SK-N-SH (cell line): Measurements from ENCODE around the gene RNF126. TPM values are rescaled to one million over a fixed set of nuclear protein-coding genes. Genes with fewer than 3 reads are reported as not detected.

ENCODE experiments used
- CTCF ChIA-PET: fragments of 300-600, 350-600 bp; formaldehyde crosslinking; extraction: SDS; loops from one replicate; lab custom pipeline; 2021; lab: Yijun Ruan, JAX
- POLR2A ChIA-PET: fragments of 350-600 bp; sonication (Branson Sonifier 250); formaldehyde crosslinking; extraction: SDS; loops from one replicate; lab custom pipeline; 2020; ENCODE audit warnings: antibody characterized with exemption, inconsistent platforms; lab: Yijun Ruan, JAX
- DNase-seq: peaks from one replicate; pipeline ENCODE4 v3.0.0; 2012
- H2AFZ ChIP-seq: fragments of 200-600 bp; sonication (generic); 2 replicates; pipeline ENCODE4 v1.8.1; 2016; ENCODE audit warnings: antibody characterized with exemption, mild to moderate bottlenecking, low read depth
- H3F3A ChIP-seq: fragments of 200-600 bp; sonication (generic); replicated peaks from 2 replicates; pipeline ENCODE3; 2016; ENCODE audit warnings: antibody characterized with exemption, mild to moderate bottlenecking; ENCODE audit not compliant: insufficient read depth
- H3K27ac ChIP-seq, 2 experiments: fragments of 200-500 bp in 1 of 2; fragments of 200-600 bp in 1 of 2; sonication (Bioruptor generic) in 1 of 2; sonication (generic), shearing (Covaris generic) in 1 of 2; 2 replicates each; pipeline versions ENCODE4 v1.5.1 to v1.6.1; 2014 to 2016; ENCODE audit warnings: low read depth in 2 of 2, inconsistent platforms in 1 of 2, low read length in 1 of 2, mild to moderate bottlenecking in 1 of 2, mixed read lengths in 1 of 2
- H3K27me3 ChIP-seq: fragments of 200-600 bp; sonication (generic), shearing (Covaris generic); 2 replicates; pipeline ENCODE4 v1.6.1; 2016; ENCODE audit warnings: mixed run types; ENCODE audit not compliant: insufficient read depth
- H3K36me3 ChIP-seq, 2 experiments: fragments of 200-500 bp in 1 of 2; fragments of 200-600 bp in 1 of 2; sonication (Bioruptor generic) in 1 of 2; sonication (generic) in 1 of 2; replicated peaks in 1 of 2; 2 replicates each; pipeline versions ENCODE3 to v1.5.1; 2014 to 2016; ENCODE audit warnings: low read length in 1 of 2, mild to moderate bottlenecking in 1 of 2; ENCODE audit not compliant: insufficient read depth in 2 of 2, control insufficient read depth in 1 of 2
- H3K4me1 ChIP-seq, 2 experiments: fragments of 200-500 bp in 1 of 2; fragments of 200-600 bp in 1 of 2; sonication (Bioruptor generic) in 1 of 2; sonication (generic), shearing (Covaris generic) in 1 of 2; 2 replicates each; pipeline versions ENCODE4 v1.5.1 to v1.6.1; 2014 to 2016; ENCODE audit warnings: low read depth in 1 of 2, low read length in 1 of 2, mixed run types in 1 of 2; ENCODE audit not compliant: insufficient read depth in 2 of 2, control insufficient read depth in 1 of 2
- H3K4me2 ChIP-seq: fragments of 200-600 bp; sonication (generic), shearing (Covaris generic); 2 replicates; pipeline ENCODE4 v1.6.1; 2017; ENCODE audit warnings: mixed run types
- H3K4me3 ChIP-seq, 2 experiments: fragments of 200-500 bp in 1 of 2; fragments of 200-600 bp in 1 of 2; sonication (Bioruptor generic) in 1 of 2; sonication (generic), shearing (Covaris generic) in 1 of 2; 2 replicates each; pipeline versions ENCODE4 v1.5.1 to v1.8.1; 2014 to 2016; ENCODE audit warnings: low read depth in 2 of 2, inconsistent platforms in 1 of 2, low read length in 1 of 2, mild to moderate bottlenecking in 1 of 2, mixed read lengths in 1 of 2, moderate library complexity in 1 of 2
- H3K79me2 ChIP-seq: fragments of 200-600 bp; sonication (generic); 2 replicates; pipeline ENCODE4 v1.8.1; 2017; ENCODE audit warnings: mild to moderate bottlenecking; ENCODE audit not compliant: insufficient read depth
- H3K9ac ChIP-seq: fragments of 200-600 bp; sonication (generic); 2 replicates; pipeline ENCODE4 v1.6.1; 2017; ENCODE audit warnings: mixed run types
- H3K9me2 ChIP-seq: fragments of 200-600 bp; sonication (generic); 2 replicates; pipeline ENCODE4 v1.6.1; 2017; ENCODE audit warnings: mixed run types
- H3K9me3 ChIP-seq: fragments of 200-600 bp; sonication (generic); 2 replicates; pipeline ENCODE4 v1.6.1; 2017; ENCODE audit warnings: mixed run types, mild to moderate bottlenecking, moderate library complexity
- H4K20me1 ChIP-seq: fragments of 200-600 bp; sonication (generic); 2 replicates; pipeline ENCODE4 v1.6.1; 2017; ENCODE audit warnings: mild to moderate bottlenecking, mixed run types; ENCODE audit not compliant: insufficient read depth
- CHD2 ChIP-seq: fragments of 150-350 bp; IDR thresholded peaks from 2 replicates; pipeline ENCODE4 v1.6.1; 2018; ENCODE audit warnings: low read length; ENCODE audit not compliant: partially characterized antibody
- CTCF ChIP-seq: fragments of 200-600 bp; sonication (generic); IDR thresholded peaks from 2 replicates; pipeline ENCODE4 v1.6.1; 2017; ENCODE audit warnings: antibody characterized with exemption, mild to moderate bottlenecking, moderate library complexity
- EP300 ChIP-seq, 2 experiments: IDR thresholded peaks; 2 replicates each; pipeline versions ENCODE4 v1.4.0 to v1.6.1; 2012; ENCODE audit warnings: borderline replicate concordance in 1 of 2, low read depth in 1 of 2, low read length in 1 of 2
- EZH2phosphoT487 ChIP-seq: fragments of 200-600 bp; sonication (generic); IDR thresholded peaks from 2 replicates; pipeline ENCODE4 v1.6.1; 2017; ENCODE audit warnings: low read depth, mixed run types, mild to moderate bottlenecking, antibody characterized with exemption, moderate library complexity, borderline replicate concordance
- FOXJ3 ChIP-seq: sonication (generic); formaldehyde crosslinking; IDR thresholded peaks from 2 replicates; pipeline ENCODE4 v1.5.1; 2020; ENCODE audit warnings: mild to moderate bottlenecking, missing genetic modification reagents
- GABPA ChIP-seq: IDR thresholded peaks from 2 replicates; pipeline ENCODE4 v1.4.0; 2012; ENCODE audit warnings: low read depth, mild to moderate bottlenecking
- GATA2 ChIP-seq: sonication (generic); formaldehyde crosslinking; IDR thresholded peaks from 2 replicates; pipeline ENCODE4 v1.5.0; 2020; ENCODE audit warnings: mild to moderate bottlenecking, missing genetic modification reagents
- IRF3 ChIP-seq: fragments of 150-350 bp; IDR thresholded peaks from 2 replicates; pipeline ENCODE4 v1.6.1; 2016; ENCODE audit warnings: mild to moderate bottlenecking, low read depth, low read length
- JUND ChIP-seq: IDR thresholded peaks from 2 replicates; pipeline ENCODE4 v1.4.0; 2012
- MAX ChIP-seq: IDR thresholded peaks from 2 replicates; pipeline ENCODE4 v1.4.0; 2012; ENCODE audit warnings: low read depth
- MEF2A ChIP-seq: IDR thresholded peaks from 2 replicates; pipeline ENCODE4 v1.4.0; 2012; ENCODE audit warnings: low read depth, borderline replicate concordance
- MXI1 ChIP-seq: IDR thresholded peaks from 2 replicates; pipeline ENCODE4 v1.6.1; 2012; ENCODE audit warnings: mild to moderate bottlenecking, low read depth, low read length, improper control_type of control experiment
- NRF1 ChIP-seq: IDR thresholded peaks from 2 replicates; pipeline ENCODE4 v1.6.1; 2012; ENCODE audit warnings: low read depth, mild to moderate bottlenecking, low read length
- PBX3 ChIP-seq: IDR thresholded peaks from 2 replicates; pipeline ENCODE4; 2012
- SIN3A ChIP-seq: IDR thresholded peaks from 2 replicates; pipeline ENCODE4 v1.6.1; 2012; ENCODE audit warnings: low read depth, mild to moderate bottlenecking, low read length, moderate library complexity, borderline replicate concordance
- SMC3 ChIP-seq: IDR thresholded peaks from 2 replicates; pipeline ENCODE4 v1.6.1; 2012; ENCODE audit warnings: low read depth, low read length, improper control_type of control experiment
- TAF1 ChIP-seq: IDR thresholded peaks from 2 replicates; pipeline ENCODE4 v1.6.1; 2012; ENCODE audit warnings: low read depth, mild to moderate bottlenecking, low read length, moderate library complexity, borderline replicate concordance
- TCF12 ChIP-seq: IDR thresholded peaks from 2 replicates; pipeline ENCODE4 v1.4.0; 2012
- USF1 ChIP-seq: IDR thresholded peaks from 2 replicates; pipeline ENCODE4 v1.4.0; 2012; ENCODE audit warnings: low read depth, borderline replicate concordance
- ZBTB33 ChIP-seq: IDR thresholded peaks from 2 replicates; pipeline ENCODE4 v1.4.0; 2012; ENCODE audit warnings: low read depth, borderline replicate concordance
- WGBS: methylation state at CpG from one replicate; pipeline ENCODE4 v1.1.6; 2017; ENCODE audit warnings: low lambda C conversion rate; 5-methylcytosine and 5-hydroxymethylcytosine counted together
- polyA plus RNA-seq, 3 experiments: library from polyadenylated mRNA; depleted of rRNA; stranded (reverse); fragments of >200 nt; gene quantifications; 2 replicates each; pipeline ENCODE4 v1.2.3, GENCODE V29; 2012

Gene RNF126
- polyA plus RNA-seq, 1 of the 3 experiments (the other 2 are of a cell fraction): 12.9 TPM

- no peak for TF ChIP-seq ZBTB33
- no peak for TF ChIP-seq TAF1
- TF ChIP-seq NRF1: no peak
- no peak for TF ChIP-seq MXI1
Observed at GRCh38 chr19:694481-695351, 31.7 kb upstream of the RNF126 start (continued).

- Histone ChIP-seq H3K9ac (no peak overlapping the region), H3K9me3 (no peaks in the 10 kb centered on the region), H3K79me2 (no peaks in the 10 kb centered on the region), H3K4me2 (no peak overlapping the region), H4K20me1 (no peaks in the 10 kb centered on the region), H3F3A (no peaks in the 10 kb centered on the region), H3K4me3 (no peak overlapping the region)
- no peak for DNase-seq
- WGBS: 82% methylated on average over 17 of the region's 18 CpGs
- no peak for TF ChIP-seq CHD2
- no peak for TF ChIP-seq EZH2phosphoT487
- no peak for TF ChIP-seq GABPA
- no peak for TF ChIP-seq NRF1
- TF ChIP-seq JUND: no peak
- TF ChIP-seq MXI1: no peak
- no peak for TF ChIP-seq EP300 (IDR thresholded peaks at IDR 0.05; ENCODE audit: borderline replicate concordance in 1 of 2, low read depth in 1 of 2, low read length in 1 of 2)
- no peak for TF ChIP-seq SIN3A
- no peak for TF ChIP-seq MEF2A
- TF ChIP-seq SMC3: no peak
- no peak for TF ChIP-seq FOXJ3 (CRISPR knock-in tag)
- no peak for TF ChIP-seq MAX
- no peak for TF ChIP-seq TCF12
- no peak for TF ChIP-seq USF1
- TF ChIP-seq PBX3: no peak
- TF ChIP-seq IRF3: no peak
- no peak for TF ChIP-seq TAF1
- TF ChIP-seq CTCF: no peak
- TF ChIP-seq GATA2 (CRISPR knock-in tag): no peak
- TF ChIP-seq, all 33 proteins: peak for 0
- Histone ChIP-seq H3K27ac (no peak overlapping the region), H3K36me3 (no peaks in the 10 kb centered on the region), H2AFZ (no peak overlapping the region), H3K4me1 (no peaks in the 10 kb centered on the region), H3K9me2 (no peaks in the 10 kb centered on the region), H3K27me3 (no peaks in the 10 kb centered on the region)
- POLR2A ChIA-PET: no interaction called here
- CTCF ChIA-PET: no interaction called here
Observed at GRCh38 chr19:690203-690602, 27.2 kb upstream of the RNF126 start.
